Retinal pigment epithelial cell (primary cell): ENCODE measurements around the gene SND1.
"Not testable (repeated sequence)": the region's sequence is repeated elsewhere in the genome, so short reads cannot be mapped to it uniquely, and the experiment has no call there.

Experiments
- DNase-seq: peaks from one replicate; pipeline ENCODE4 v3.0.0-alpha.2; 2010; ENCODE audit warnings: low read depth
- H3K4me3 ChIP-seq: 2 replicates; pipeline ENCODE4 v1.5.1; 2011; ENCODE audit warnings: mild to moderate bottlenecking, low read length, control low read depth, moderate library complexity
- TF ChIP-seq, protein P1 (sequence below): conservative IDR thresholded peaks from 2 replicates; pipeline ENCODE4 v1.5.1; 2011; ENCODE audit warnings: low read depth, low read length, control low read depth, inconsistent platforms

Gene SND1

GRCh38 chr7:128108641-128109423 lies 456.8 kb downstream of the SND1 start:
- no peak overlapping the region for H3K4me3 ChIP-seq
- no peak for DNase-seq
- TF ChIP-seq, protein P1, sequence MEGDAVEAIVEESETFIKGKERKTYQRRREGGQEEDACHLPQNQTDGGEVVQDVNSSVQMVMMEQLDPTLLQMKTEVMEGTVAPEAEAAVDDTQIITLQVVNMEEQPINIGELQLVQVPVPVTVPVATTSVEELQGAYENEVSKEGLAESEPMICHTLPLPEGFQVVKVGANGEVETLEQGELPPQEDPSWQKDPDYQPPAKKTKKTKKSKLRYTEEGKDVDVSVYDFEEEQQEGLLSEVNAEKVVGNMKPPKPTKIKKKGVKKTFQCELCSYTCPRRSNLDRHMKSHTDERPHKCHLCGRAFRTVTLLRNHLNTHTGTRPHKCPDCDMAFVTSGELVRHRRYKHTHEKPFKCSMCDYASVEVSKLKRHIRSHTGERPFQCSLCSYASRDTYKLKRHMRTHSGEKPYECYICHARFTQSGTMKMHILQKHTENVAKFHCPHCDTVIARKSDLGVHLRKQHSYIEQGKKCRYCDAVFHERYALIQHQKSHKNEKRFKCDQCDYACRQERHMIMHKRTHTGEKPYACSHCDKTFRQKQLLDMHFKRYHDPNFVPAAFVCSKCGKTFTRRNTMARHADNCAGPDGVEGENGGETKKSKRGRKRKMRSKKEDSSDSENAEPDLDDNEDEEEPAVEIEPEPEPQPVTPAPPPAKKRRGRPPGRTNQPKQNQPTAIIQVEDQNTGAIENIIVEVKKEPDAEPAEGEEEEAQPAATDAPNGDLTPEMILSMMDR, result no peak

- DNase-seq, H3K4me3 ChIP-seq: not testable (repeated sequence)
These were observed 457.5 kb downstream of the SND1 start for GRCh38 chr7:128109424-128109969.

- no peak overlapping the region for H3K4me3 ChIP-seq
- DNase-seq, result no peak
- TF ChIP-seq, protein P1, result no peak
These were observed 458.8 kb downstream of the SND1 start for GRCh38 chr7:128110641-128111364.

DNA sequence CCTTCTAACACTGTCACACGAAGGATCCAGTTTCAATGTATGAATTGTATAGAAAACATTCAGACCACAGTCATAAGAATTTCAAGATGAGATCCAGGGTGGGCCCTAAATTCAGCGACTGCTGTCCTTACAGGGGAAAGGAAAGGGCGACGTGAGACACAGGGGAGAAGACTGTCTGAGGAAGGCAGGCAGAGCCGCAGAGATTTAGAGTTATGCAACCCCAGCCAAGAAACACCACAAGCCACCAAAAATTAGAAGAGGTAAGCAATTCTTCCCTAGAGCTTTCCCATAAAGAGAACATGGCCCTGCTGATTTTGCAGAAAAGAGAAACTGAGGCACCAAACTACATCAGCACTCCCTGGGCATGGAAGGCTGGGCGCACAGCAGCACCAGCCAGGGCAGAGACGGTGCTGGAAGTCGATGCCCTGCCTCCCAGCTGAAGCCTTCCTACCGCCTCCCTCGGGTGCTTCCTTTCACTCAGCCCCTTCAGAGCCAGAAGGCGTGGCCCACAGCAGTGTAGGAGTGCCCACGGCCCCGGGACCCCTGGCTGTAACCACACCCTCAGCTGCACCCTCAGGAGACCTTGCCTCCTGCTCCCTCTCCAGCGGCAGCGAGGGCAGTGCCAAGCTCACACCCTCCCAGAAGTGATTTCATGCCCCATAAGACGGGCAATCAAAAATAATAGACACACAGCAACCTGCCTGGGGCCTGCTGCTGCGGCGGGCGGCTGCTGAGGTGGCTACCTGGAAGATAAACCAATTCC lies 460.2 kb downstream of the SND1 start:
- H3K4me3 ChIP-seq, result no peak overlapping the region
- DNase-seq, result no peak
- TF ChIP-seq, protein P1, result no peak

DNA sequence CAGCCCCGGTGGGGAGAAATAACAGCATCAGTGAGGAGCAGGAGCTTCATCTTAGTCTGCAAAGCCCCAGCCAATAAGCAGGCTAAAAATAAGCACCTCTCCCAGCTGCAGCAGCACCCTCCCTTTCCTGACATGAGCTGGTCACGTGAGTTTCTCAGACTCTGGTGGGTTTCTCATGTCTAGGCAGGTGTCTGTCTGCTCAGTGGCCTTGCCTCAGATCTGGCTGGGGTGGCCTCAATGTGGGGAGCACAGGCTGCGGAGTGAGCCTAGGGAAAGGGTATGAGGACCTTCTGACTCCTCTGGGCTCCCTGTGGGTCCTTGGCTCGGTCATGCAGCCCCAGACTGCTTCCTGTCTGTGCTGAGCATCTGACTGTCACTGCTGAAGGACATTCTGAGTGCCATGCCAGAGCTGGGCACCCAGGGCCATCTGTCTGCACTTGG lies 460.8 kb downstream of the SND1 start:
- DNase-seq, result no peak
- H3K4me3 ChIP-seq, result no peak overlapping the region
- TF ChIP-seq, protein P1, result no peak

- TF ChIP-seq, protein P1, result no peak
- no peak for DNase-seq
- no peak overlapping the region for H3K4me3 ChIP-seq
These were observed 461.8 kb downstream of the SND1 start for GRCh38 chr7:128113839-128114238.

- H3K4me3 ChIP-seq, result no peak overlapping the region
- no peak for DNase-seq
- TF ChIP-seq, protein P1, result no peak
These were observed 462.8 kb downstream of the SND1 start for GRCh38 chr7:128114806-128115205.
